HepG2 (cell line): Measurements from ENCODE around the gene GPN1.

Experiments used
- CEBPG ChIP-seq: IDR thresholded peaks from 2 replicates; pipeline ENCODE4 v1.6.1; 2016
- FOXC1 ChIP-seq: sonication (generic); formaldehyde crosslinking; IDR thresholded peaks from 2 replicates; pipeline ENCODE4 v1.8.0; 2022; ENCODE audit warnings: mild to moderate bottlenecking, missing genetic modification reagents, borderline replicate concordance
- SUZ12 ChIP-seq: fragments of 150-350 bp; IDR thresholded peaks from 2 replicates; pipeline ENCODE4 v1.6.1; 2014; ENCODE audit warnings: low read depth, low read length
- UBTF ChIP-seq: sonication (generic); formaldehyde crosslinking; IDR thresholded peaks from 2 replicates; pipeline ENCODE4 v1.4.0; 2020; ENCODE audit warnings: mild to moderate bottlenecking, missing genetic modification reagents
- ZNF460 ChIP-seq: sonication (generic); formaldehyde crosslinking; IDR thresholded peaks from 2 replicates; pipeline ENCODE4 v1.5.1; 2020; ENCODE audit warnings: missing genetic modification reagents, mild to moderate bottlenecking, borderline replicate concordance

DNA sequence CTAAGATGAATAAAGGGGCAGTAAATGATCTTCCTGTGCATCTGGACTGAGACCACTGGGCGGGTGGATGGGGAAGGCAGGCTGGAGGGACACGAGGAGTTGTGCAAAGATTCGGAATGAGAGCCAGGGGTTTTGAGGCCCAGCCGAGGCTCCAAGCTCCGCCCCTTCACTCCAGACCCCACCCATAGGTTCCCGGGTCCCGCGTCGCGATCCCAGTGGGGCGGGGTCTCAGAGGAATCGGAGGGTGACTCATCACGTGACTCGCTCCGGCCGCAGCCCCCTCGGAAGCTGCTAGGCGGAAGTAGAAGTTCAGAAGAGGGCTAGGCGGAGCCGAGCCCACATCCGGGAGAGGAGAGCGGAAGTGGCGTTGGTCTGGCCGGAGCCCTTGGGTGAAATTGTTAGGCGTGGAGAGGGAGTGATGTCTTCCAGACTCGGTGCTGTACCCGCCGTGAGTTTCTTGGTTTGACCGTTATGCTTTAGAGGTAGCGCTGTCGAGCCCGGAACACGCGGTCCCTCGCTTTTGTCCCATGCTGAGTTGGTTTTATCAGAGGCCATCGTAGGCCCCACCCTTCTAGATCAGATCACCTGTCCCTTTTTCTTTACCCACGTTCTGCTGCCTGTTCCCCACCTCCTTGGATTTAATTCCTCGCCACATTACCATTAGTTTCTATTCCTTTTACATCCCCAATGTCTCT lies 46.0 kb upstream of the GPN1 start, which contains the start of gene ZNF512:
- TF ChIP-seq CEBPG (no peak), FOXC1 (CRISPR knock-in tag) (0 out of 2 replicates have a peak, but pooled peaks have one; percentile 23), ZNF460 (CRISPR knock-in tag) (no peak), SUZ12 (no peak), UBTF (CRISPR knock-in tag) (peak; percentile 52; the same call in 1 of the 2 replicates)
